GM21526 (cell line): Measurements from ENCODE around the gene ARID3A.
A peak's percentile ranks its signal among the peaks of the same experiment; 100 is the strongest.

Experiments
- ATAC-seq: cut with Tn5 transposase; IDR thresholded peaks from one replicate; pipeline ENCODE4 v1.9.1; 2021; ENCODE audit warnings: moderate library complexity; ENCODE audit not compliant: unreplicated experiment, low FRiP score

Gene ARID3A

DNA sequence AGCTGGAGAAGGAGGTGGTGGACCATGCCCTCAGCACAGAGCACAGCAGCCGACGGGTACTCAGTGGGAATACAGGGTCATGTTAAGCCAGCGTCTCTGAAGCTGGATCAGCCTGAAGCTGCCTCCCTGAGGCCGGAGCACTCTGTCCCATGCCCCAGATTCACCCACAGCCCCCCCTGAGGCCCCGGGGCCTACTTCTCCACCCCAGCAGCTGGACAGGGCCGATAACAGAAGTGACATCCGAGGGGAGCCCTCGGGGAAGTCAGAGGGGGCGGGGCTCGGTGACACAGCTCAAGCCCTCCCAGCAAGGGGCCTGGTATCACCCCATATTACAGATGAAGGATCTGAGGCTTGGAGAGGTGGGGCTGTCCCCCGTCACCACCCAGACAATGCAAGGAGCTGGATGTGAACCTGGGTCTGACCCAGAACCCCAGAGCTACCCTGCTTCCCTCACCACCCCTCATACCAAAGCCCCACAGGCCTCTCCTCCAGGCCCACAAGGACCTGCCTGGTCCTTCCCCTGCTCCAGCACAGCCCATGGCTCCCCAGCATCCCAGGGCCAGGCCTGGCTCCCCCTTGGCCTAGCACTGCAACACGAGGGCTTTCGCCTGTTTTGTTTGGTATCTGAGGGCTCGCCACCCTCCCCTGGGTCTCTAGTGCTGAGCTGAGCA, 18.5 kb upstream of the ARID3A start:
- no peak for ATAC-seq

DNA sequence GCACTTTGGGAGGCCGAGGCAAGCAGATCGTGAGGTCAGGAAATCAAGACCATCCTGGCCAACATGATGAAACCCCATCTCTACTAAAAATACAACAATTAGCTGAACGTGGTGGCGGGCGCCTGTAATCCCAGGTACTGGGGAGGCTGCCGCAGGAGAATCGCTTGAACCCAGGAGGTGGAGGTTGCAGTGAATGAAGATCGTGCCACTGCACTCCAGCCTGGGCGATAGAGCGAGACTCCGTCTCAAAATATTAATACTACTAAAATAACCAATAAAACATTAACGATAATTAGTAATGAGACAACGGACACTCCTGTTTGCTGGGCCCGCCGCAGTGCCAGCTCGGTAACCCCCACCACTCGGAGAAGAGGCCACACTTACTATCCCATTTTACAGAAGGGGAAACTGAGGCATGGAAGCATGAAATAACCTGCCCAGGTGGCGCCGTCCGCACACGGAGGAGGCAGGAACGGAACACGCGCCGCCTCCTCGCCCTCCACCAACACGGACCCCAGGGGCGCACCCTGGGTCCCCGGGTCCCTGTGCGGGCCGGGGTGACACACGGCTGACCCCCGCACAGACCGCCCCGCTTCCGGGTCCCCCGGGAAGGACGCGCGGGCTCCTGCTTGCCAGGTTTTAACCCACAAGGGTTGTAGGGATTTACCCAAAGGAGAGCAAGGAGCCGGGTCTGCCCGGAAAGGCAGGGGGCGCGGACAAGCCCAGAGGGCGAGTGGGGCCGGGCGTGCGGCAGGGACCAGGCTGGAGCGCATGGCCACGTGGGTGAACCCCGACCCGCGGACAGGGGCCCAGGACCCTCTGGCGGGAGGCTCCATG, 14.4 kb upstream of the ARID3A start:
- ATAC-seq, result no peak

GRCh38 chr19:912181-913079, 13.4 kb upstream of the ARID3A start:
- no peak for ATAC-seq

DNA sequence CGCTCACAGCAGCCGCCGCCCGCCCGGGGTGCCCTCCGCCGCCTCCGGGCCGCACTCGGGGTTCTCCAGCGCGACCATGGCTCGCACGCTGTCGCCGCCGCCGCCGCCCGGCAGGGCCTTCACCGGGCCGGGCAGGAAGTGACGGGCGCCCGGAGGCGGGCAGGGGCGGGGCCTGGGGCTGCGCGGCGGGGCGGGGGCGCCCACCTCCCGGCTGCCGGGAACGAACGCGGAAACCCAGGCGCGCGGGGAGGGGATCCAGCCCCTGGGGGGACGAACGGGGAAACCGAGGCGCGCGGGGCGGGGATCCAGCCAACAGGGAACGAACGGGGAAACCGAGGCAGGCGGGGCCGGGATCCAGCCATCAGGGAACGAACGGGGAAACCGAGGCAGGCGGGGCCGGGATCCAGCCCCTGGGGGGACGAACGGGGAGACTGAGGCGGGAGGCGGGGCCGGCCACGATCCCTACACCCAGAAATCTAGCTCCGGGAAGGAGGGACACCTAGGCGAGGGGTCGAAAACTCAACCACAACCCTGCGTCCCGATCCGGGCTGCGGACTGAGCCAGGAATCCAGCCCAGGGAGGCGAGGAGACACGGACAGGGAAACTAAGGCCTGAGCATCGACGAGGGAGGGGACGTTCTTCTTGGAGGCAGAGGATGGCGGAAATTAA, 12.6 kb upstream of the ARID3A start, which contains the start of gene R3HDM4:
Gene R3HDM4, minus strand, starts transcription at position 140 of the 669 bp plus-strand sequence. Its CDS starts 62 bp downstream, at position 78.
- ATAC-seq, result peak; percentile 49

- ATAC-seq, result no peak
Measured at GRCh38 chr19:916645-917322, 9.1 kb upstream of the ARID3A start.

- ATAC-seq, result no peak
Measured at GRCh38 chr19:917323-918151, 8.3 kb upstream of the ARID3A start, which contains the start of gene KISS1R. TSS of gene KISS1R (plus strand) at chr19:917333. CDS start at chr19:917503, 170 bp downstream.

GRCh38 chr19:918152-918437, 7.7 kb upstream of the ARID3A start:
- no peak for ATAC-seq

DNA sequence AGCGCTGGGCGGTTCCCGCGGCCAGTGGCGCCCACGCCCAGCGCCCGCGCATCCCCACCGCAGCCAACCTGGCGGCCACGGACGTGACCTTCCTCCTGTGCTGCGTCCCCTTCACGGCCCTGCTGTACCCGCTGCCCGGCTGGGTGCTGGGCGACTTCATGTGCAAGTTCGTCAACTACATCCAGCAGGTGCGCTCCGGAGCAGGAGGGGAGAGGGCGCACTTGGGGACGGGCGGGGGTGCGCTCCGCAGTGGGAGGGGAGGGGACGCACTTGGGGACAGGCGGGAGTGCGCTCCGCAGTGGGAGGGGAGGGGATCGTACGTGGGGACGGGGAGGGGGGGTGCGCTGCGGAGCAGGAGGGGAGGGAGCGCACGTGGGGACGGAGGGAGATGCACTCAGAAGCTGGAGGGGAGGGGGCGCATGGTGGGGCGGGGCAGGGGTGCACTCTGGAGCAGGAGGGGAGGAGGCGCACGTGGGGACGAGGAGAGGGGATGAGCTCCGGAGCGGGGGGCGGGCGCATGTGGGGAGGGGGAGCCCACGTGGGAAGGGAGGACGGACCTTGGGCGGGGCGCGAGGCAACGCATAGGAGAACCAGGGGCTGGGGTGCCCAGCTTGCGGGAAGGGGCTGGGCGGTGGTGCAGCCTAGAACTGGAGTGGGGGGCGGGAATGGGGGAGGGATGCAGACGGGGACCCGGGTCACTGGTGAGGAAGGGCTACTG, 7.2 kb upstream of the ARID3A start:
- no peak for ATAC-seq

GRCh38 chr19:919199-920050, 6.4 kb upstream of the ARID3A start:
- no peak for ATAC-seq

DNA sequence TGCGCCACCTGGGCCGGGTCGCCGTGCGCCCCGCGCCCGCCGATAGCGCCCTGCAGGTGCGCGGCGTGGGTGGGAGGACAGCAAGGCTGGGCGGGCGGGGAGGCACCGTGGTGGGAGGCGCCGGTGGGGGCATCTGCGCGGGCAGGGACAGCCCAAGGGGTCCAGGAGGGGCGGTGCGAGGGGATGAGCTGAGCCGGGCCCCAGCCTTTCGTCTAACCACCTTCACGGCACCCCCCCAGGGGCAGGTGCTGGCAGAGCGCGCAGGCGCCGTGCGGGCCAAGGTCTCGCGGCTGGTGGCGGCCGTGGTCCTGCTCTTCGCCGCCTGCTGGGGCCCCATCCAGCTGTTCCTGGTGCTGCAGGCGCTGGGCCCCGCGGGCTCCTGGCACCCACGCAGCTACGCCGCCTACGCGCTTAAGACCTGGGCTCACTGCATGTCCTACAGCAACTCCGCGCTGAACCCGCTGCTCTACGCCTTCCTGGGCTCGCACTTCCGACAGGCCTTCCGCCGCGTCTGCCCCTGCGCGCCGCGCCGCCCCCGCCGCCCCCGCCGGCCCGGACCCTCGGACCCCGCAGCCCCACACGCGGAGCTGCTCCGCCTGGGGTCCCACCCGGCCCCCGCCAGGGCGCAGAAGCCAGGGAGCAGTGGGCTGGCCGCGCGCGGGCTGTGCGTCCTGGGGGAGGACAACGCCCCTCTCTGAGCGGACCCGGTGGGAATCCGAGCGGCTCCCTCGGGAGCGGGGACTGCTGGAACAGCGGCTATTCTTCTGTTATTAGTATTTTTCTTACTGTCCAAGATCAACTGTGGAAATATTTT, 5.6 kb upstream of the ARID3A start:
- ATAC-seq, result no peak

DNA sequence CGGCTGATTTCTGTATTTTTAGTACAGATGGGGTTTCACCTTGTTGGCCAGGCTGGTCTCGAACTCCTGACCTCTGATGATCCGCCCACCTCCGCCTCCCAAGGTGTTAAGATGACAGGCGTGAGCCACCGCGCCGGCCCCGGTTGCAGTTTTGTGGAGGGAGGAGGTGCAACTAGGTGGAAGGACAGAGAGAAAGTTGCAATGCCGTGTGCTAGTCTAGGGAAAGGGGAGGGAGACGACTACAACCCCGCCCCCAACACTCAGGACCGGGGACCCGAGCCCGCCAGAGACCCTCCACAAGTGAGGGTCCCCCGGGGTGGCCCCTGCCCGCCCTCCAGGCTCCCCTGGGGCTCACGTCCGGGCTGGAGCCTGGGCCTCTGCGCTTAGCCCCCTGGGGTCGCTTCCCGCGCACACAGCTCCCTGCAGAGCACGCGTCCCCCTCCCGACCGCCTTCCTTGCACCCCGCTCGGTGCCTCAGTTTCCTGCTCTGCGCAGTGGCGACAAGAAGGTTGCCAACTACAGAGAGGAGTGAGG, 1.2 kb upstream of the ARID3A start:
- peak; percentile 7 for ATAC-seq

DNA sequence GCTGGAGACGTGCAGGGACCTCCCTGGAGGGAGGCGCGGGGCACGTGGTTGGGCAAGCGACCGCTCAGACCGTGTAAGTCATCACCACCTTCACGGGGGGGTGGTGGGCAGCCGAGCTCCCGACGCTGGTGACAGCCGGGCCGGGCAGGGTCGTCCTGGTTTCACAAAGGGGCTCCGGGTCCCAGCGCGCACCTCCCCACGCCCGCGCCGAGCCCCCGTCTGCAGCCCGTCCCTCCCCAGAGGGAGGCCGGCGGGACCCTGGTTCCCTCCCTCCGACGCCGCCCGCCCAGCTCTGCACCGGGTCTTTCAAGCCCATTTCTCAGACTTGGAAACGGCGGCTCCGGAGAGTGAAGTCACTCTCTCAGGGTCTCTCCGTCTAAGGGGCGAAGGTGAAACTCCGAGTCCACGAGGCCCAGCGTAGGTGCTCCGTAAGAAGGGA, 729 bp upstream of the ARID3A start:
- peak; percentile 29 for ATAC-seq

- ATAC-seq, result no peak
Measured at GRCh38 chr19:926323-926588, 421 bp downstream of the ARID3A start.

GRCh38 chr19:926589-927350, 935 bp downstream of the ARID3A start:
- no peak for ATAC-seq

DNA sequence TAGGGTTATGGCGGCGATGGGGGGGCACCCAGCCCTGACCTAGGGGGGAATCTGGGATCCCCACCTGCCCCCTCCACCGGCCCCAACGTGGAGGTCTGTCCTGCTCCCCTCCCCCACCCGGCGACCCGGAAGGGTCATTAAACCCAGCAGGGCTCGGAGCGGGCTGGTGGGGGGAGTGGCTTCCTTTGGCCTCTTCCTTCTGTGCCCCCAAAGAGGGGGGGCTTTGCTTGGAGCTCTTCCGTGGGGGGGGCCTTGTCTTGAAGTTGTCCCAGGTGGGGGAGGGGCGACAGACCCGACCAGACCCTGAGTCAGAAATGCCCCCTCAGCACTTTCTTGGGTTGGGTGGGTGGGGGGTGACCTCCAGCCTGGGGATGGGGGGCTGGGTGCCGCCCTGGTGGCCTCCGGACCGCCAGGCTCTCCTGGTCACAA, 1.5 kb downstream of the ARID3A start:
- no peak for ATAC-seq
